ENCODE measurements around the gene COL11A1. TPM values are rescaled to one million over a fixed set of nuclear protein-coding genes. Genes with fewer than 3 reads are reported as not detected.

Gene COL11A1
- total RNA-seq, 1 experiment from 2014 or later = not detected

- Mint-ChIP-seq H3K4me1 (ENCODE audit: insufficient read depth, unreplicated experiment) (peaks cover 6% of the 10 kb centered on the region), H3K27ac (ENCODE audit: low read depth, unreplicated experiment) (no peak overlapping the region), H3K4me3 (ENCODE audit: unreplicated experiment) (no peak overlapping the region), H3K36me3 (ENCODE audit: insufficient read depth, unreplicated experiment) (no peaks in the 10 kb centered on the region), H3K27me3 (ENCODE audit: insufficient read depth, unreplicated experiment) (no peaks in the 10 kb centered on the region), H3K9me3 (ENCODE audit: unreplicated experiment) (no peaks in the 10 kb centered on the region)
- DNase-seq (ENCODE audit: unreplicated experiment) = no peak
- no TSS peak for BruUV-seq (replicated peaks)
- intact Hi-C loops (cut with micrococcal nuclease) = no loop called here
- CTCF ChIA-PET = no interaction called here
- POLR2A ChIA-PET = no interaction called here
- no peak for TF ChIP-seq CTCF (IDR thresholded peaks at IDR 0.05; ENCODE audit: unreplicated experiment)
Measured at GRCh38 chr1:102884238-102884637, 224.1 kb downstream of the COL11A1 start.

- intact Hi-C loops (cut with micrococcal nuclease) = no loop called here
- no TSS peak for BruUV-seq (replicated peaks)
Measured at GRCh38 chr1:102879439-102879993, 228.8 kb downstream of the COL11A1 start.

GRCh38 chr1:102875756-102876155 lies 232.6 kb downstream of the COL11A1 start:
- H3K4me1 Mint-ChIP-seq (ENCODE audit: insufficient read depth, unreplicated experiment) = peaks cover 6% of the 10 kb centered on the region
- TF ChIP-seq CTCF (IDR thresholded peaks at IDR 0.05; ENCODE audit: unreplicated experiment) = no peak
- CTCF ChIA-PET = no interaction called here
- intact Hi-C loops (cut with micrococcal nuclease) = no loop called here
- no peak overlapping the region for H3K27ac Mint-ChIP-seq (ENCODE audit: low read depth, unreplicated experiment)
- H3K9me3 Mint-ChIP-seq (ENCODE audit: unreplicated experiment) = no peaks in the 10 kb centered on the region
- POLR2A ChIA-PET = no interaction called here
- no peaks in the 10 kb centered on the region for H3K27me3 Mint-ChIP-seq (ENCODE audit: insufficient read depth, unreplicated experiment)
- DNase-seq (ENCODE audit: unreplicated experiment) = no peak
- H3K4me3 Mint-ChIP-seq (ENCODE audit: unreplicated experiment) = no peak overlapping the region
- no peaks in the 10 kb centered on the region for H3K36me3 Mint-ChIP-seq (ENCODE audit: insufficient read depth, unreplicated experiment)
- no TSS peak for BruUV-seq (replicated peaks)

More at GRCh38 chr1:102879439-102879993, 228.8 kb downstream of the COL11A1 start:
- H3K36me3 Mint-ChIP-seq (ENCODE audit: insufficient read depth, unreplicated experiment) = no peaks in the 10 kb centered on the region
- CTCF ChIA-PET = interaction anchor here (0.6 kb wide), 1 partner anchor 1359 kb away, joined by 3 read pairs; no protein-coding TSS in a partner anchor
- POLR2A ChIA-PET = interaction anchor here (0.6 kb wide), 1 partner anchor 287 kb away, joined by 3 read pairs; no protein-coding TSS in a partner anchor
- H3K27me3 Mint-ChIP-seq (ENCODE audit: insufficient read depth, unreplicated experiment) = no peaks in the 10 kb centered on the region
- peaks cover 6% of the 10 kb centered on the region for H3K4me1 Mint-ChIP-seq (ENCODE audit: insufficient read depth, unreplicated experiment)
- H3K9me3 Mint-ChIP-seq (ENCODE audit: unreplicated experiment) = no peaks in the 10 kb centered on the region
- no peak for TF ChIP-seq CTCF (IDR thresholded peaks at IDR 0.05; ENCODE audit: unreplicated experiment)
- no peak overlapping the region for H3K4me3 Mint-ChIP-seq (ENCODE audit: unreplicated experiment)
- H3K27ac Mint-ChIP-seq (ENCODE audit: low read depth, unreplicated experiment) = no peak overlapping the region
- peak; percentile 55 for DNase-seq (ENCODE audit: unreplicated experiment)

GRCh38 chr1:102872526-102872925 lies 235.8 kb downstream of the COL11A1 start:
- intact Hi-C loops (cut with micrococcal nuclease) = no loop called here
- Mint-ChIP-seq H3K36me3 (ENCODE audit: insufficient read depth, unreplicated experiment) (no peaks in the 10 kb centered on the region), H3K27ac (ENCODE audit: low read depth, unreplicated experiment) (no peak overlapping the region), H3K9me3 (ENCODE audit: unreplicated experiment) (peaks cover under 1% of the 10 kb centered on the region), H3K4me3 (ENCODE audit: unreplicated experiment) (no peak overlapping the region), H3K4me1 (ENCODE audit: insufficient read depth, unreplicated experiment) (no peaks in the 10 kb centered on the region), H3K27me3 (ENCODE audit: insufficient read depth, unreplicated experiment) (no peaks in the 10 kb centered on the region)
- POLR2A ChIA-PET = no interaction called here
- TF ChIP-seq CTCF (IDR thresholded peaks at IDR 0.05; ENCODE audit: unreplicated experiment) = no peak
- no peak for DNase-seq (ENCODE audit: unreplicated experiment)
- CTCF ChIA-PET = interaction anchor here (0.6 kb wide), 1 partner anchor 34 kb away, joined by 3 read pairs; no protein-coding TSS in a partner anchor
- no TSS peak for BruUV-seq (replicated peaks)
